Tibial artery (tissue), 4 donors: ENCODE measurements around the gene IFNG-AS1.

Source experiments
- DNase-seq, 2 donors: peaks; one replicate each; pipeline ENCODE4 v3.0.0-alpha.2; 2019
- H3K27ac ChIP-seq, 2 donors: fragments of 200-600 bp; sonication (generic) in 1 of 2; 1 replicate in 1 of 2; 2 replicates in 1 of 2; pipeline ENCODE4 v1.5.1; 2018 to 2019; ENCODE audit warnings: mild to moderate bottlenecking in 1 of 2
- H3K27me3 ChIP-seq, 2 donors: fragments of 200-600 bp; sonication (generic) in 1 of 2; one replicate each; pipeline versions ENCODE4 v1.5.1 to v1.6.0; 2016 to 2019
- H3K36me3 ChIP-seq, 3 donors: fragments of 200-600 bp; sonication (generic) in 2 of 3; one replicate each; pipeline ENCODE4 v1.5.1; 2016 to 2019; ENCODE audit warnings: mild to moderate bottlenecking in 2 of 3
- H3K4me1 ChIP-seq, 4 donors: fragments of 200-600 bp; sonication (generic) in 2 of 4; 1 replicate in 3 of 4; 2 replicates in 1 of 4; pipeline ENCODE4 v1.5.1; 2016 to 2019
- H3K4me3 ChIP-seq, 2 donors: fragments of 200-600 bp; sonication (generic) in 1 of 2; 1 replicate in 1 of 2; 2 replicates in 1 of 2; pipeline ENCODE4 v1.5.1; 2018 to 2019; ENCODE audit warnings: mild to moderate bottlenecking in 2 of 2
- H3K9me3 ChIP-seq, 3 donors: fragments of 200-600 bp; sonication (generic) in 1 of 3; one replicate each; pipeline ENCODE4 v1.5.1; 2016 to 2019
- intact Hi-C: fragments of 100-400 bp; cut with DNase I; formaldehyde crosslinking; loops from one replicate; pipeline ENCODE4 v1.15.0; 2023; ENCODE audit warnings: low total_unique reads
- TF ChIP-seq, protein P1 (sequence below), 2 experiments: fragments of 200-600 bp in 1 of 2; fragments of 450-650 bp in 1 of 2; IDR thresholded peaks; one replicate each; pipeline ENCODE4 v1.5.1; 2017 to 2019; ENCODE audit warnings: antibody characterized with exemption in 2 of 2, mild to moderate bottlenecking in 1 of 2, moderate library complexity in 1 of 2

IFNG-AS1 gene

GRCh38 chr12:68020699-68021098 lies 31.5 kb downstream of the IFNG-AS1 start:
- H3K4me3 ChIP-seq, result no peak overlapping the region
- no peaks in the 10 kb centered on the region for H3K9me3 ChIP-seq
- TF ChIP-seq, protein P1, sequence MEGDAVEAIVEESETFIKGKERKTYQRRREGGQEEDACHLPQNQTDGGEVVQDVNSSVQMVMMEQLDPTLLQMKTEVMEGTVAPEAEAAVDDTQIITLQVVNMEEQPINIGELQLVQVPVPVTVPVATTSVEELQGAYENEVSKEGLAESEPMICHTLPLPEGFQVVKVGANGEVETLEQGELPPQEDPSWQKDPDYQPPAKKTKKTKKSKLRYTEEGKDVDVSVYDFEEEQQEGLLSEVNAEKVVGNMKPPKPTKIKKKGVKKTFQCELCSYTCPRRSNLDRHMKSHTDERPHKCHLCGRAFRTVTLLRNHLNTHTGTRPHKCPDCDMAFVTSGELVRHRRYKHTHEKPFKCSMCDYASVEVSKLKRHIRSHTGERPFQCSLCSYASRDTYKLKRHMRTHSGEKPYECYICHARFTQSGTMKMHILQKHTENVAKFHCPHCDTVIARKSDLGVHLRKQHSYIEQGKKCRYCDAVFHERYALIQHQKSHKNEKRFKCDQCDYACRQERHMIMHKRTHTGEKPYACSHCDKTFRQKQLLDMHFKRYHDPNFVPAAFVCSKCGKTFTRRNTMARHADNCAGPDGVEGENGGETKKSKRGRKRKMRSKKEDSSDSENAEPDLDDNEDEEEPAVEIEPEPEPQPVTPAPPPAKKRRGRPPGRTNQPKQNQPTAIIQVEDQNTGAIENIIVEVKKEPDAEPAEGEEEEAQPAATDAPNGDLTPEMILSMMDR (IDR thresholded peaks at IDR 0.05), result no peak
- peaks cover 0 to 4% (median 0%) of the 10 kb centered on the region in 3 donors for H3K36me3 ChIP-seq
- no peaks in the 10 kb centered on the region for H3K27me3 ChIP-seq
- intact Hi-C loops, result no loop called here
- no peaks in the 10 kb centered on the region for H3K4me1 ChIP-seq
- no peak for DNase-seq
- no peak overlapping the region for H3K27ac ChIP-seq

DNA sequence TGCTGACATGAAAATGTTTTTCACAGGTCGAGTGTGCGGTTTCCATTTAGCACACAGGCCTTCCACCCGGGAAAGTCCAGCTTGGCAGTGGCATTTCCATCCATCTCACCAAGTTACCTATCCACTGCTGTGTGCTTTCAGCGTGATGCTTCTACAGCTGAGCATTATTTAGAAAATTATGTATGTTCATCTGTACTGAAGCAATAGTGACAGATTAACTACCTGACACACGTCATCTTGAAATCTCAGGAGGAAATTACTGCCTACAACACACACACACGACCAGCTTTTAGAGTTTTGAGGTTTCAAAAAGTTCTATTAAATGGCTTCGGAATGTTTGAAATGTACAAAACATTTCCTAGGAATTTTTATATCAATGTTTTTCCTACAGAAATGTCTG lies 39.4 kb downstream of the IFNG-AS1 start:
- TF ChIP-seq, protein P1 (IDR thresholded peaks at IDR 0.05), result no peak
- no peaks in the 10 kb centered on the region for H3K27me3 ChIP-seq
- H3K4me1 ChIP-seq, result no peaks in the 10 kb centered on the region
- intact Hi-C loops, result no loop called here
- H3K36me3 ChIP-seq, result no peaks in the 10 kb centered on the region
- H3K27ac ChIP-seq, result no peak overlapping the region
- H3K9me3 ChIP-seq, result no peaks in the 10 kb centered on the region
- DNase-seq, result no peak
- H3K4me3 ChIP-seq, result no peak overlapping the region

GRCh38 chr12:68030248-68030647 lies 41.0 kb downstream of the IFNG-AS1 start:
- no peaks in the 10 kb centered on the region for H3K4me1 ChIP-seq
- H3K36me3 ChIP-seq, result no peaks in the 10 kb centered on the region
- intact Hi-C loops, result no loop called here
- TF ChIP-seq, protein P1 (IDR thresholded peaks at IDR 0.05), result no peak
- no peak overlapping the region for H3K27ac ChIP-seq
- H3K9me3 ChIP-seq, result no peaks in the 10 kb centered on the region
- DNase-seq, result no peak
- no peaks in the 10 kb centered on the region for H3K27me3 ChIP-seq
- H3K4me3 ChIP-seq, result no peak overlapping the region

GRCh38 chr12:68031174-68031573 lies 41.9 kb downstream of the IFNG-AS1 start:
- H3K4me3 ChIP-seq, result no peak overlapping the region
- no peak overlapping the region for H3K27ac ChIP-seq
- no peak for DNase-seq
- H3K27me3 ChIP-seq, result no peaks in the 10 kb centered on the region
- no peaks in the 10 kb centered on the region for H3K4me1 ChIP-seq
- no peaks in the 10 kb centered on the region for H3K36me3 ChIP-seq
- no peaks in the 10 kb centered on the region for H3K9me3 ChIP-seq
- TF ChIP-seq, protein P1 (IDR thresholded peaks at IDR 0.05), result no peak
- intact Hi-C loops, result no loop called here

- Histone ChIP-seq H3K4me3 (no peak overlapping the region), H3K9me3 (no peaks in the 10 kb centered on the region), H3K27ac (no peak overlapping the region), H3K4me1 (no peaks in the 10 kb centered on the region), H3K36me3 (no peaks in the 10 kb centered on the region), H3K27me3 (no peaks in the 10 kb centered on the region)
- TF ChIP-seq, protein P1 (IDR thresholded peaks at IDR 0.05), result no peak
- DNase-seq, result no peak
- intact Hi-C loops, result no loop called here
Observed at GRCh38 chr12:68031881-68032739, 42.9 kb downstream of the IFNG-AS1 start.
